GM21529 (cell line): ENCODE measurements around the gene MAP3K15.
"Not testable (repeated sequence)": the region's sequence is repeated elsewhere in the genome, so short reads cannot be mapped to it uniquely, and the experiment has no call there.

Source experiments
- ATAC-seq: cut with Tn5 transposase; IDR thresholded peaks from one replicate; pipeline ENCODE4 v1.9.1; 2021; ENCODE audit not compliant: unreplicated experiment

Gene MAP3K15

DNA sequence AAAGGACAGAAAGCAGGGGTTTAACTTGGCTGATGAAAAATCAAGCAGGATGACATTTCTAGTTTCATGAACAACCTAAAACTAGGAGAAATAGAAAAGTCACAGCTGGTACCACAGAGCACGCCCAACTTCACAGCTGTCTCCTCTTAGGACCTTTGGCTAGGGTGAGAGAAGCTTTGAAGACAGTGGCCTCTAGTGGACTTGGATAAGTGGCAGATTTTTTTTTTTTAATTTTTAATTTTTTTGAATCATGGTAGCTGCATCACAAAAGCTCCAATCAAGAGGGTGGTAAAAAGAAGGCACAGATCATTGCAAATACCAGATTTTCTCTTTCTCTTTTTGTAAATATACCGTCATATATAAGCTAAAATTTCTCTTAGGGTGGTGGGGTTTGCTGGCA, 20.2 kb upstream of the MAP3K15 start:
- ATAC-seq: no peak

DNA sequence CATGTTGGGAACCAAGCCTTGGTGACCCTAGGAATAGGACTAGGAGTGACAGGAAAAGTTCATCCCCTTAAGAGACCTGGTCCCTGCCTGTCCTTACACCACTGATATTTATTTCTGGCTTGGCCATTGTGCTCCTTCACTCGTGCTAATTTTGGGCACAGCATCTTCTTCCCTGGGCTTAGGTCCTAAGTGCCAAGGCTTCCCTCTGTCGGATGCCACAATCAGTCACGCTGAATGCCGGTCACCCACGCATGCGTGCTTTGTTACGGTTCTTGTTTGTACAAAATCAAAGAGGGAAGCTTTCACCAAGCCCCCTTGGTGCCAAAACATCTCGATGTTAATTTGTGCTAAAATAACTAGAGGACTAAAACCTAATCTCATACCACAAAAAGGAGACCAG, 17.4 kb upstream of the MAP3K15 start:
- no peak for ATAC-seq

DNA sequence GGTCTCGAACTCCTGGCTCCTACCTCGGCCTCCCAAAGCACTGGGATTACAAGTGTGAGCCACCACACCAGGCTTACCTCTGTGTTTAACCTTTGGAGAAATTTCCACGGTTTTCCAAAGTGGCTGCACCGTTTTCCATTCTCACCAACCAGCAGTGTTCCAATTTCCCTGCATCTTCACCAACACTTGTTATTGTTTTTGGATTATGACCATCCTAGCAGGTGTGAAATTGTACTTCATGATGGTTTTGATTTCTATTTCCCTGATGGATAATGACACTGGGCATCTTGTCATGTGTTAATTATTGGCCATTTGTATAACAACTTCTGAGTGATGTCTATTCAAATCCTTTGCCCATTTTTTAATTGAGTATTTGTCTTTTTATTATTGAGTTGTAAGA, 2.7 kb upstream of the MAP3K15 start:
- ATAC-seq: no peak

DNA sequence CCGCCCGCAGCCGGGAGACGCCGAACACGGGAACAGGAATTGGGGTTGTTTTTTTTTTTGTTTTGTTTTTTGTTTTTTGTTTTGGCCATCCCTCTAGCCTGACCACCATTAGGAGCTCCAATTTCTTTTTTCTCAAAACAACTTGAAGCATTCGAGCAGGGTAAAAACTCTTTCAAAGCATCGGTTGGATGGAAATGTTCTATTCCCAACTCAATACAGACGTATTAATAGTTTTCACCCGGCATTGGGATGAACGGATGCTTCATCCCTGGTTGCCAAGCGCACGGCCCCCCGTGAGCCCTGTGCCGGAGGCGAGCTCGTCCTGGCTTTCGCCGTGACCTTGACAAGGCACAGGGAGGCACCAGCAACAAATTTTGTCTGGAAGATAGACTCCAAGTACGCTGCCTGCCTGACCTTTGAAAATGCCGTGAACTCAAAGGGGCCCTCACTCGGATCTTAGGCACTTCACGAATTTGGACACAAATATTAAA, 352 bp upstream of the MAP3K15 start:
- ATAC-seq: no peak

DNA sequence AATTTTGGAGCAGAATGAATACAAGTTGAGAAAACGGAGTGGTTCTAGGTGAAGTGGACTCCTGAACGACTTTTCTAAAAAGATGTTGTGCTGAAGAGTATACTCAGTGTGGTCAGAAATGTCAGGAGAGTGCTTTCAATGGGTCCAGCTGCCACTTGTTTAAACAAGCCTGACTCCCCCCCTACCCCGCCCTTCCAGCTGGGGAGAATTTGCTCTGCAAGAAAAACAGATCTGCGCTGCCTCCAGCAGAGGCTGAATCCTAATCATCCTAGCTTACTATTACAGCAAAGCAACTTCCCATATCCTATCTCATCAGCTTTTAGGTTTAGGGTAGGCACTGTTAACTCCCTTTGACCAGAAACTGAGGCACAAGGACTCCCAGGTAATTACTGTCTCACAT, 1.9 kb downstream of the MAP3K15 start:
- no peak for ATAC-seq

- no peak for ATAC-seq
Observed at GRCh38 chrX:19512961-19513360, 2.3 kb downstream of the MAP3K15 start.

DNA sequence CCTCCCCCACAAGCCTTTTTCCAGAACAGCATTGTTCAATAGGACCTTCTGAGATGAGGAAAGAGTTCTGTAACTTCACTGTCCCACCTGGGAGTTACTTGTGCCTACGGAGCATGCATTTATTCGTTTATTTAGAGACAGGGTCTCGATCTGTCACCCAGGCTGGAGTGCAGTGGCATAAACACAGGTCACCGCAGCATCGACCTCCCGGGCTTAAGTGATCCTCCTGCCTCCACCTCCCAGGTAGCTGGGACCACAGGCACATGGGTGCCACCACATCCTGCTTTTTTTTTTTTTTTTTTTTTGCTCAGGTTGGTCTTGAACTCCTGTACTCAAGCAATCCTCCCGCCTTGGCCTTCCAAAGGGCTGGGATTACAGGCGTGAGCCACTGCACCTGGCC, 2.9 kb downstream of the MAP3K15 start:
- no peak for ATAC-seq

DNA sequence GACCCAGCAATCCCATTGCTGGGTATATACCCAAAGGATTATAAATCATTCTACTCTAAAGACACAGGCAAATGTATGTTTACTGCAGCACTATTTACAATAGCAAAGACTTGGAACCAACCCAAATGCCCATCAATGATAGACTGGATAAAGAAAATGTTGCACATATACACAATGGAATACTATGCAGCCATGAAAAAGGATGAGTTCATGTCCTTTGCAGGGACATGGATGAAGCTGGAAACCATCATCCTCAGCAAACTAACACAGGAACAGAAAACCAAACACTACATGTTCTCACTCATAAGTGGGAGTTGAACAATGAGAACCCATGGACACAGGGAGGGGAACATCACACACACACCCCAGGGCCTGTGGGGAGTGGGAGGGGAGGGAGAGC, 3.5 kb downstream of the MAP3K15 start:
- ATAC-seq: not testable (repeated sequence)

DNA sequence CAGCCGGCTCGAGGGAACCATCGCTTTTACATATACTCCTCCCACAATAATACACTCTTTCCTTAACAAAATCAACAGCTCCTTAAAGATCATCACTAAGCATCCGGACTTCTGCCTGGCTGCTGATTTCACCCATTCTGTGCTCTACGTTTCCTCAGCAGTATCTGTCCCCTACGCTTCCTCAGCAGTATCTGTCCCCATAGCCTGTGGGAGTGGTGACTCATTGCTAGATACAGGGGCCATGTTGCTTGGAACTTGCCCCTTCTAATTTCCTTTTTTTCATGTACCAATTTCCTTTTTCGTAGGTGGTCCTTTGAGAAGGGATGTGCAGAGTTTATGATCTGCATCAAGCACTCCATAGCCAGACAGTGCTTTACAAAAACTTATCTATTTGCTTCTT, 18.6 kb downstream of the MAP3K15 start:
- ATAC-seq: no peak

DNA sequence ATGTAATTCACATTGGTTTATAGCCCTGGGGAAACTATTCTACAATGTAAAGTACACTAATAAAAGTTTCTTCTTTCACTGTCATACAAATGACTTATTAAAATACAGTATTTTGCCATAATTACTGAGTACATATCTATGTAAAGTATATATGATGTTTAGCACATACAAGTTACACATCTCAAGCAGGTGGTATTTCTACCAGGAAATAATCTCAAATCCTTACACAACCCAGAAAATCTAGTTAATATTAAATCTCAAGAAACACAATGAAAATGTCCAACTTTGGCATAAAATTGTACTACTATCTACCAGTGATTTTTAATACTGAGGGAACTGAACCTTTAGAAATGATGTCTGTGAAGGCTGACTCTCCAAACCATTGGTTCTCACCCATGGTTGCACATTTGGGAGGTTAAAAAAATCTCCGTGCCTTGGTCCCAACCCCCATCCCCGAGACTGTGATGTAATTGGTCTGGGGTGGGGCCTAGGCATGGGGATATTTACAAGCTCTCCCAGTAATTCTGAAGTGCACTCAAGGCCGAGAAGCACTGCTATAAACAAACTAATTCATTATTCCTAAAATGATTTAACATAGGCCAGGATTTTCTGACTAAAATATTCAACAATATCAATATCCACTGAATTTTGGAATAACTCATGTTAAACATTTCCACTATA, 27.6 kb downstream of the MAP3K15 start:
- no peak for ATAC-seq

DNA sequence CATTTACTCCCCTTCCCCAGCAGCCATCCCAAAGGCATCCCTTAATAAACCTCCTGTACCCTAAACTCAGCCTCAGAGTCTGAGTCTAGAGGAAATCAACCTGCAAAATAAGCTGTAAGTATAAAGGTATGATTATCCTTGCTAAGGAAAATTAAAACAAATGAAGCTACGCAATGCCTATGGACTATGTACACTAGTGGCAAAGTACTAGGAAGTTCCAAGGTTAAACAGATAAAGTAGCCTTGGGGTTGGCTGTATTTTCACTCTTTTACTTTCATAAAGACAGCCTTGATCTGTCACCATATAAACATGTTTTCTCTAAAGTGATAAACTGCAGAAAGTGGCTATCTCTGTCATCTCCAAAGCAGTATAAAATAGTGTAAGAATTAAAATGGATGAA, 35.9 kb downstream of the MAP3K15 start:
- no peak for ATAC-seq

- not testable (repeated sequence) for ATAC-seq
Observed at GRCh38 chrX:19468383-19468782, 46.9 kb downstream of the MAP3K15 start.

GRCh38 chrX:19462879-19463278, 52.4 kb downstream of the MAP3K15 start:
- no peak for ATAC-seq

GRCh38 chrX:19462231-19462630, 53.1 kb downstream of the MAP3K15 start:
- ATAC-seq: no peak

GRCh38 chrX:19457662-19458061, 57.6 kb downstream of the MAP3K15 start:
- ATAC-seq: no peak

- no peak for ATAC-seq
Observed at GRCh38 chrX:19448077-19448476, 67.2 kb downstream of the MAP3K15 start.

- no peak for ATAC-seq
Observed at GRCh38 chrX:19446397-19446796, 68.9 kb downstream of the MAP3K15 start.

DNA sequence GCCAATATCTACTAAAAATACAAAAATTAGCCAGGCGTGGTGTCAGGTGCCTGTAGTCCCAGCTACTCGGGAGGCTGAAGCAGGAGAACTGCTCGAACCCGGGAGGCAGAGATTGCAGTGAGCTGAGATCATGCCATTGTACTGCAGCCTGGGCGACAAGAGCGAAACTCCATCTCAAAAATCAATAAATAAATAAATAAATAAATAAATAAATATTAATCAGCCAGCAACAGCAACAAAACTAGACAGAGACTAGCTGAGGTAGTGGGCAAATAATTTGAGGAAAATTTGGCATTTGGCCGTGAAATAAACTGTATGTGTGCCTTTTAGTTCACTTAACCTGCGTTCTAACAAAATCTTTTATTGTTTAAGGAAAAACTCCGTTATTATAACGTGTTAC, 69.5 kb downstream of the MAP3K15 start:
- ATAC-seq: not testable (repeated sequence)

- ATAC-seq: no peak
Observed at GRCh38 chrX:19443869-19444526, 71.3 kb downstream of the MAP3K15 start.

DNA sequence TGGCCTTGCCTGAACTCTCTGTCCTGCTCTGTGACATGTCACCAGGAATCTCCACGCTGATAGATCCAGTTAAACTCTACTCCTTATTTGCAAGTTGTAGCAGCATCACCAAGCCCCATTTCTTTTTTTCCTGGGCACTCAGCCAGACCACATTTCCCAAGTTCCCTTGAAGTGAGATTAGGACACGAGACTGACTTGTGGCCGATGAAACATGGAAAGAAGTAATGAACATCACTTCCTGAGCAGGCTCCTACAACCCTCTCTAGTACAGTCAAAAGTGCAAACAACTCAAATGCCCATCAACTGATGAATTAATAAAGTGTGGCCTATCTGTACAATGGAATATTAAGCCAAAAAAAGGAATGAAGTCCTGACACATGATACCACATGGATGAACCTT, 74.6 kb downstream of the MAP3K15 start:
- no peak for ATAC-seq

DNA sequence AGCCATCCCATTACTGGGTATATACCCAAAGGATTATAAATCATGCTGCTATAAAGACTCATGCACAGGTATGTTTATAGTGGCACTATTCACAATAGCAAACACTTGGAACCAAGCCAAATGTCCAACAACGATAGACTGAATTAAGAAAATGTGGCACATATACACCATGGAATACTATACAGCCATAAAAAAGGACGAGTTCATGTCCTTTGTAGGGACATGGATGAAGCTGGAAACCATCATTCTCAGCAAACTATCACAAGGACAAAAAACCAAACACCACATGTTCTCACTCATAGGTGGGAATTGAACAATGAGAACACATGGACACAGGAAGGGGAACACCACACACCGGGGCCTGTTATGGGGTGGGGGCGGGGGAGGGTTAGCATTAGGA, 92.6 kb downstream of the MAP3K15 start:
- ATAC-seq: not testable (repeated sequence)

- ATAC-seq: no peak
Observed at GRCh38 chrX:19410259-19410658, 105.0 kb downstream of the MAP3K15 start.

DNA sequence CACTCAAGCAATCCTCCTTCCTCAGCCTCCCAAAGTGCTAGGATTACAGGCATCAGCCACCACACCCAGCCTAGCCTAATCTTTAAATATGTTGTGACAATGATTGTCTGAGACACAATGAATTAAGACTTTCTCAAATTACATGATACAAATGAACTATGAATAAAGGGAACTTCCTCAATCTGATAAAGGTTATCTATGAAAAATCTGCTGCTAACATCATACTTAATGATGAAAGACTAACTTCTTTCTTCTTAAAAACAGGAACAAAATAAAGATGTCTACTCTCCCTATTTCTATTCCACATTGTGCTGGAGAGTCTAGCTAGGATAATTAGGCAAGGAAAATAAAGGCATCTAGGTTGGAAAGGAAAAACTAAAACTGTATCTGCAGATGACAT, 111.6 kb downstream of the MAP3K15 start:
- no peak for ATAC-seq
